CD14-positive monocyte (primary cell): ENCODE measurements around the gene PLS3. TPM values are rescaled to one million over a fixed set of nuclear protein-coding genes. Genes with fewer than 3 reads are reported as not detected.

ENCODE experiments used
- DNase-seq, 3 donors: peaks; one replicate each; pipeline ENCODE4 v3.0.0-alpha.2; 2011 to 2022
- H2AFZ ChIP-seq: 2 replicates; pipeline ENCODE4 v1.6.0; 2012; ENCODE audit warnings: mild to moderate bottlenecking, low read depth, low read length, inconsistent platforms; ENCODE audit not compliant: insufficient read depth, poor library complexity, severe bottlenecking
- H3K27ac ChIP-seq, 2 donors: 1 replicate in 1 of 2; 2 replicates in 1 of 2; pipeline ENCODE4 v1.5.1; 2012 to 2013; ENCODE audit warnings: low read length in 2 of 2, control low read depth in 1 of 2, inconsistent platforms in 1 of 2, low read depth in 1 of 2, mild to moderate bottlenecking in 1 of 2
- H3K27me3 ChIP-seq, 2 donors: one replicate each; pipeline versions ENCODE4 v1.6.0 to v1.6.1; 2011 to 2013; ENCODE audit warnings: low read length in 2 of 2; ENCODE audit not compliant: control insufficient read depth in 2 of 2, insufficient read depth in 2 of 2
- H3K36me3 ChIP-seq, 2 donors: replicated peaks in 1 of 2; 1 replicate in 1 of 2; 2 replicates in 1 of 2; pipeline versions ENCODE4 v1.5.1 to v1.6.1; 2012 to 2013; ENCODE audit warnings: low read length in 2 of 2, control low read depth in 1 of 2, inconsistent platforms in 1 of 2, mild to moderate bottlenecking in 1 of 2; ENCODE audit not compliant: insufficient read depth in 2 of 2, control insufficient read depth in 1 of 2
- H3K4me1 ChIP-seq, 2 donors: 1 replicate in 1 of 2; 2 replicates in 1 of 2; pipeline versions ENCODE4 v1.5.1 to v1.6.1; 2012 to 2013; ENCODE audit warnings: low read length in 2 of 2, control low read depth in 1 of 2, inconsistent platforms in 1 of 2, mild to moderate bottlenecking in 1 of 2, moderate library complexity in 1 of 2; ENCODE audit not compliant: insufficient read depth in 2 of 2, control insufficient read depth in 1 of 2
- H3K4me2 ChIP-seq: replicated peaks from 2 replicates; pipeline ENCODE3; 2012; ENCODE audit warnings: low read length, moderate library complexity, mild to moderate bottlenecking; ENCODE audit not compliant: poor library complexity, severe bottlenecking; ENCODE audit errors: extremely low read depth
- H3K4me3 ChIP-seq, 3 experiments: fragments of 200-600 bp in 1 of 3; sonication (generic) in 1 of 3; replicated peaks in 1 of 3; 1 replicate in 2 of 3; 2 replicates in 1 of 3; pipeline ENCODE4 v1.5.1; 2011 to 2013; ENCODE audit warnings: low read length in 3 of 3, mild to moderate bottlenecking in 3 of 3, control low read depth in 2 of 3, low read depth in 2 of 3, inconsistent platforms in 1 of 3, moderate library complexity in 1 of 3
- H3K79me2 ChIP-seq: 2 replicates; pipeline ENCODE4 v1.6.0; 2012; ENCODE audit warnings: mild to moderate bottlenecking, control low read depth, inconsistent platforms, low read length, moderate library complexity; ENCODE audit not compliant: insufficient read depth
- H3K9ac ChIP-seq: 2 replicates; pipeline ENCODE4 v1.6.0; 2017; ENCODE audit warnings: low read length, mild to moderate bottlenecking; ENCODE audit not compliant: insufficient read depth, poor library complexity, severe bottlenecking
- H3K9me3 ChIP-seq, 2 donors: replicated peaks in 1 of 2; 1 replicate in 1 of 2; 2 replicates in 1 of 2; pipeline versions ENCODE4 v1.5.1 to v1.6.1; 2012 to 2013; ENCODE audit warnings: low read length in 2 of 2, control low read depth in 1 of 2; ENCODE audit not compliant: control insufficient read depth in 1 of 2, insufficient read depth in 1 of 2
- H4K20me1 ChIP-seq: 2 replicates; pipeline ENCODE4 v1.6.0; 2012; ENCODE audit warnings: mild to moderate bottlenecking, low read length, control low read depth, moderate library complexity; ENCODE audit not compliant: insufficient read depth
- H3K27ac Mint-ChIP-seq, 7 donors: one replicate each; pipeline ENCODE4 v1.8.0; 2020; ENCODE audit warnings: mild to moderate bottlenecking in 7 of 7, mixed read lengths in 7 of 7, moderate library complexity in 6 of 7, inconsistent platforms in 2 of 7
- H3K27me3 Mint-ChIP-seq, 3 donors: one replicate each; pipeline ENCODE4 v1.8.0; 2021 to 2022; ENCODE audit warnings: low read depth in 3 of 3, mild to moderate bottlenecking in 3 of 3, mixed read lengths in 3 of 3, moderate library complexity in 3 of 3, inconsistent platforms in 1 of 3
- H3K36me3 Mint-ChIP-seq, 2 donors: one replicate each; pipeline ENCODE4 v1.8.0; 2020; ENCODE audit warnings: mixed read lengths in 2 of 2, inconsistent platforms in 1 of 2, mild to moderate bottlenecking in 1 of 2
- H3K4me1 Mint-ChIP-seq: one replicate; pipeline ENCODE4 v1.8.0; 2020; ENCODE audit warnings: mild to moderate bottlenecking, mixed read lengths
- H3K4me3 Mint-ChIP-seq, 2 donors: one replicate each; pipeline ENCODE4 v1.8.0; 2020; ENCODE audit warnings: mild to moderate bottlenecking in 2 of 2, mixed read lengths in 2 of 2, moderate library complexity in 1 of 2
- H3K9me3 Mint-ChIP-seq, 7 donors: one replicate each; pipeline ENCODE4 v1.8.0; 2020 to 2022; ENCODE audit warnings: mixed read lengths in 7 of 7, mild to moderate bottlenecking in 6 of 7, moderate library complexity in 6 of 7, inconsistent platforms in 2 of 7
- WGBS: methylation state at CpG from one replicate; pipeline ENCODE4 v1.1.5; 2013; ENCODE audit warnings: missing lambda C conversion rate; ENCODE audit not compliant: insufficient coverage; 5-methylcytosine and 5-hydroxymethylcytosine counted together
- intact Hi-C, 2 donors: fragments of 100-400 bp; cut with micrococcal nuclease; formaldehyde crosslinking; loops; one replicate each; pipeline versions ENCODE4 v1.15.0 to v1.15.1; 2023
- polyA plus RNA-seq, 3 donors: library from polyadenylated mRNA; depleted of rRNA in 1 of 3; unstranded in 2 of 3; stranded (reverse) in 1 of 3; fragments of 300-500 nt in 2 of 3; fragments of >200 nt in 1 of 3; fragmentation: Illumina TruSeq in 2 of 3; gene quantifications; 1 replicate in 2 of 3; 2 replicates in 1 of 3; pipeline ENCODE4 v1.2.3, GENCODE V29; 2012 to 2021
- TF ChIP-seq, protein P1 (sequence below): fragments of 200-600 bp; IDR thresholded peaks from one replicate; pipeline ENCODE4 v1.8.0; 2022; ENCODE audit warnings: antibody characterized with exemption, mild to moderate bottlenecking

PLS3 gene
- polyA plus RNA-seq, 3 donors: 0.16 TPM; not detected in 2

DNA sequence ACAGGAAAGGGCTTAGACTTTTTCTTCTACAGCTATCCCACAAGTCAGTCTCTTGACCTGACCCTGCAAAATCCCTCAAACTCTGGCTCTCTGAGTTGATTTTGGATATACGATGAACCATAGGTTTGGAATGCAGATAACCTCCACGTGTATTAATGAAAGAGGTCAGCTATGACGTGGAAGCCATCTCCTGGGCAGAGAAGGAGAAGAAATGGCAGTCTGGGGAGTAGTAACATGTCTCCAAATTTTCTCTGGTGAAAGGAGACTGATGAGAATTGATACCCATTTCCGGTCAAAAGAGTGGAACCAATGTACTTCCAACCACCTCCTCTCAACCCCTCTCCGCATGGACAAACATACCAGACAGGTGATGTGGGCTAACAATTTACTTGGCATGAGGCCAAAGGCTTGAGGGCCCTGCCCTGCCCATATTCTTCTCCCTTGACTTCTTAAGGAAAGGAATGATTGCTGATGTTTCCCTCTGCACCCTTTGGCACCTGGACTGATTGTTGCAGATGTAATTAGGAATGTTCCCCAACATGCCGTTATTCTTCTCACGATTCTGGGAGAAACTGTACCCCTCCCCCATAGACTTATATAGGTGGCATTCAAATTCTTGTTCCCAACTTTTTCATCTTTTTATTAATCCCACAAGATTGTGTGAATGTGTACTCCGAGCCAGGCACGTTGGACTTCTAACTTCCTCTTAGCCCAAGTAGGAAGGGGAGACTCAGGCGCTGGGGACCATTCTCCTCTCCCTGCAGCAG is 580 bp upstream of the PLS3 start:
- TF ChIP-seq, protein P1, sequence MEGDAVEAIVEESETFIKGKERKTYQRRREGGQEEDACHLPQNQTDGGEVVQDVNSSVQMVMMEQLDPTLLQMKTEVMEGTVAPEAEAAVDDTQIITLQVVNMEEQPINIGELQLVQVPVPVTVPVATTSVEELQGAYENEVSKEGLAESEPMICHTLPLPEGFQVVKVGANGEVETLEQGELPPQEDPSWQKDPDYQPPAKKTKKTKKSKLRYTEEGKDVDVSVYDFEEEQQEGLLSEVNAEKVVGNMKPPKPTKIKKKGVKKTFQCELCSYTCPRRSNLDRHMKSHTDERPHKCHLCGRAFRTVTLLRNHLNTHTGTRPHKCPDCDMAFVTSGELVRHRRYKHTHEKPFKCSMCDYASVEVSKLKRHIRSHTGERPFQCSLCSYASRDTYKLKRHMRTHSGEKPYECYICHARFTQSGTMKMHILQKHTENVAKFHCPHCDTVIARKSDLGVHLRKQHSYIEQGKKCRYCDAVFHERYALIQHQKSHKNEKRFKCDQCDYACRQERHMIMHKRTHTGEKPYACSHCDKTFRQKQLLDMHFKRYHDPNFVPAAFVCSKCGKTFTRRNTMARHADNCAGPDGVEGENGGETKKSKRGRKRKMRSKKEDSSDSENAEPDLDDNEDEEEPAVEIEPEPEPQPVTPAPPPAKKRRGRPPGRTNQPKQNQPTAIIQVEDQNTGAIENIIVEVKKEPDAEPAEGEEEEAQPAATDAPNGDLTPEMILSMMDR: no peak
- Histone ChIP-seq H3K27ac (no peak overlapping the region), H3K27me3 (peaks cover 40 to 48% of the 10 kb centered on the region in 2 donors), H4K20me1 (no peaks in the 10 kb centered on the region), H3K79me2 (no peaks in the 10 kb centered on the region), H3K4me3 (peak overlapping the region in 2 of 3 experiments; percentile 34 to 70), H2AFZ (peak overlapping the region; percentile 62), H3K4me1 (peaks cover 0 to 10% of the 10 kb centered on the region in 2 donors), H3K36me3 (no peaks in the 10 kb centered on the region), H3K9me3 (peaks cover 0 to 23% of the 10 kb centered on the region in 2 donors), H3K4me2 (peak overlapping the region; percentile 76), H3K9ac (no peak overlapping the region)
- no CpG with 5 or more reads among the region's 10 CpGs for WGBS
- H3K4me1 Mint-ChIP-seq: peaks cover 21% of the 10 kb centered on the region
- peak in 1 of 3 donors; percentile 0 for DNase-seq
- intact Hi-C loops: no loop called here
- peaks cover 26 to 51% (median 37%) of the 10 kb centered on the region in 3 donors for H3K27me3 Mint-ChIP-seq
- peak overlapping the region; percentile 75 to 89 for H3K4me3 Mint-ChIP-seq
- H3K27ac Mint-ChIP-seq: no peak overlapping the region
- no peaks in the 10 kb centered on the region for H3K36me3 Mint-ChIP-seq
- H3K9me3 Mint-ChIP-seq: peaks cover 0 to 13% (median 4%) of the 10 kb centered on the region in 7 donors

DNA sequence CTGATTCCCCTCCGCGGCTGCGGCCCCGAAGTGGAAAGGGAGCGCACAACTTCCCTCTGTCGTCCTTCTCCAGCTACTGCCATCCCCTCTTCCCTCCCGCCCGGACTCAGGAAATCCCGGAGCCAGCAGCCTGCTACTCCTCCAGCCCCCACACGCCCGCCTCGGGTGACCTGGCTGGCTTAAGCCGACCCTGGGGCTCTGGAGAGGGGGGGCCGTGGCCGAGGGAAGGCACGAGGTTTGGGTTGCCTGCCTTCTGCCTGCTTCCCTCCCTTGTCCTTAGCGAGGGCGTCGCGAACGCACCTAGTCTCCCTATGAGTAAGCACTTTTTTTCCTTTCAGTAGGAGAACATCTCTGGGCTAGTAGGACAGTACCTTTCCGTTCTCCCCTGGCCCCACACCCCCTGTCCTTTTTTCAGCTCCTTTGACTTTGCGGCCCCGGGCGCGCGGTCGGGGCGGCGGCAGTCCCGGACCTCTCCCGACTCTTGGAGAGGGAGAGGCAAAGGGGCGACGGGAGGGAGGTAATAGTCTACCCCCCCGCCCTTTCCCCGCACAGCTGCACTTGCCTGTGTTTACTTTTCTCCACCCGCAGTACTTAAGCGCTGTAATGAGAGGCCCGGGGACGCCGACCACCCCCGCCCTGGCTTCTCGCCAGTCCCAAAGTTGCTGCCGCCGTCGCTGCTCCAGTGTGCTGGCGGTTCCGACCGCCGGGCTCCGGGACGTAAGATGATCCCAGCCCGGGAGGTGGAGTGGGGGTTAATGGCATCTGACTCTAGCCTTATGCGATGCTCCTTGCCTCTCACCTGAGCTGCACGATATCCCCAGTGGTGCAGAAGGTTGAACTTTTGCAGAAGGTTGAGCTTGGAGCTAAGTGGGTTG is 868 bp downstream of the PLS3 start:
- TF ChIP-seq, protein P1: no peak
- Histone ChIP-seq H3K4me1 (peaks cover 0 to 10% of the 10 kb centered on the region in 2 donors), H3K9ac (no peak overlapping the region), H3K4me2 (peak overlapping the region; percentile 76), H3K36me3 (no peaks in the 10 kb centered on the region), H3K27ac (no peak overlapping the region), H3K79me2 (no peaks in the 10 kb centered on the region), H3K27me3 (peaks cover 40 to 48% of the 10 kb centered on the region in 2 donors), H3K4me3 (peak overlapping the region; percentile 7 to 70 (median 34)), H4K20me1 (no peaks in the 10 kb centered on the region), H2AFZ (peak overlapping the region; percentile 62), H3K9me3 (peaks cover 0 to 23% of the 10 kb centered on the region in 2 donors)
- Mint-ChIP-seq H3K4me3 (peak overlapping the region; percentile 75 to 89), H3K9me3 (peaks cover 0 to 13% (median 4%) of the 10 kb centered on the region in 7 donors), H3K4me1 (peaks cover 21% of the 10 kb centered on the region), H3K27me3 (peaks cover 26 to 50% (median 37%) of the 10 kb centered on the region in 3 donors), H3K36me3 (no peaks in the 10 kb centered on the region), H3K27ac (no peak overlapping the region)
- intact Hi-C loops: no loop called here
- WGBS: 0% methylated on average over 1 of the region's 55 CpGs
- no peak for DNase-seq
